K562 (cell line): ENCODE data around the gene ACP5. TPM values are rescaled to one million over a fixed set of nuclear protein-coding genes. Genes with fewer than 3 reads are reported as not detected.

ENCODE experiments used
- ATF7 ChIP-seq: fragments of 450-650 bp; IDR thresholded peaks from 2 replicates; pipeline ENCODE4 v1.7.1; 2014; ENCODE audit warnings: mild to moderate bottlenecking, moderate library complexity
- FOXJ3 ChIP-seq: sonication (generic); formaldehyde crosslinking; IDR thresholded peaks from 2 replicates; pipeline ENCODE4 v1.4.0; 2020; ENCODE audit warnings: mild to moderate bottlenecking, missing genetic modification reagents
- KAT7 ChIP-seq: sonication (generic); formaldehyde crosslinking; IDR thresholded peaks from 2 replicates; pipeline ENCODE4 v1.8.0; 2022; ENCODE audit warnings: missing genetic modification reagents, mild to moderate bottlenecking, borderline replicate concordance
- MAFK ChIP-seq: IDR thresholded peaks from 2 replicates; pipeline ENCODE4 v1.6.1; 2011; ENCODE audit warnings: low read length, improper control_type of control experiment
- MAZ ChIP-seq, 2 experiments: fragments of 450-650 bp in 1 of 2; sonication (generic) in 1 of 2; formaldehyde crosslinking; IDR thresholded peaks in 1 of 2; conservative IDR thresholded peaks in 1 of 2; 2 replicates each; pipeline versions ENCODE4 v1.4.0 to v1.5.0; 2020; ENCODE audit warnings: mild to moderate bottlenecking in 1 of 2, missing genetic modification reagents in 1 of 2
- MECOM ChIP-seq: fragments of 250-450 bp; sonication (Bioruptor Pico); IDR thresholded peaks from 2 replicates; pipeline ENCODE4 v1.8.0; 2022; ENCODE audit warnings: inconsistent platforms
- POLR2H ChIP-seq: IDR thresholded peaks from 2 replicates; pipeline ENCODE4 v1.6.1; 2016; ENCODE audit warnings: missing genetic modification characterization, low read depth, mild to moderate bottlenecking, control low read depth, missing compliant biosample characterization, moderate library complexity
- ZC3H8 ChIP-seq: fragments of 450-650 bp; IDR thresholded peaks from 2 replicates; pipeline ENCODE4 v1.6.1; 2017
- ZFP1 ChIP-seq: fragments of 450-650 bp; formaldehyde crosslinking; IDR thresholded peaks from 2 replicates; pipeline ENCODE4 v1.4.0; 2020; ENCODE audit warnings: mild to moderate bottlenecking, mixed read lengths
- ZNF282 ChIP-seq: sonication (generic); formaldehyde crosslinking; IDR thresholded peaks from 2 replicates; pipeline ENCODE4 v1.8.1; 2023; ENCODE audit warnings: missing genetic modification reagents
- ZNF561 ChIP-seq: fragments of 450-650 bp; formaldehyde crosslinking; conservative IDR thresholded peaks from 2 replicates; pipeline ENCODE4 v1.4.0; 2020; ENCODE audit warnings: mild to moderate bottlenecking, moderate library complexity
- polyA plus RNA-seq, 8 experiments: library from polyadenylated mRNA; depleted of rRNA in 4 of 8; stranded (reverse) in 5 of 8; unstranded in 3 of 8; fragments of >200 nt; fragmentation: Nextera tagmentation in 2 of 8; fragmentation: Illumina TruSeq in 1 of 8; extraction: Ambion mirVana in 2 of 8; extraction: Trizol in 1 of 8; gene quantifications; 2 replicates each; pipeline versions ENCODE4 v1.2.1 to v1.2.3, GENCODE V29; 2011 to 2014; ENCODE audit warnings: inconsistent platforms in 1 of 8, missing spikeins in 1 of 8
- total RNA-seq, 7 experiments: library from RNA; depleted of rRNA in 6 of 7; stranded (reverse); fragments of >200 nt in 6 of 7; fragmentation: Illumina TruSeq in 2 of 7; extraction: Trizol in 2 of 7; gene quantifications; 2 replicates each; pipeline versions ENCODE4 v1.2.1 to v1.2.3, GENCODE V29; 2011 to 2021; ENCODE audit warnings: low replicate concordance in 1 of 7
- TF ChIP-seq, protein P1 (sequence below): fragments of 250-450 bp; sonication (Bioruptor Pico); IDR thresholded peaks from 2 replicates; pipeline ENCODE4 v1.5.0; 2020; ENCODE audit warnings: mild to moderate bottlenecking, borderline replicate concordance
- TF ChIP-seq, protein P2 (sequence below): sonication (generic); formaldehyde crosslinking; IDR thresholded peaks from 2 replicates; pipeline ENCODE4 v1.8.0; 2022; ENCODE audit warnings: mild to moderate bottlenecking, missing genetic modification reagents, borderline replicate concordance
- TF ChIP-seq, protein P3 (sequence below): fragments of 200-400 bp; formaldehyde crosslinking; IDR thresholded peaks from 2 replicates; pipeline ENCODE4 v1.6.1; 2017; ENCODE audit warnings: mild to moderate bottlenecking, low read depth, low read length, moderate library complexity
- TF ChIP-seq, protein P4 (sequence below): sonication (generic); IDR thresholded peaks from 2 replicates; pipeline ENCODE4 v1.6.1; 2016
- TF ChIP-seq, protein P5 (sequence below): fragments of 250-450 bp; sonication (Bioruptor Pico); IDR thresholded peaks from 2 replicates; pipeline ENCODE4 v1.8.0; 2022; ENCODE audit warnings: moderate library complexity, mild to moderate bottlenecking, inconsistent platforms

The ACP5 gene
- total and polyA plus RNA-seq, 9 of the 15 experiments (the other 6 are each of a cell fraction or from before 2014, with no cell fraction given): 0.06 to 1.1 (median 0.31) TPM; not detected in 1

DNA sequence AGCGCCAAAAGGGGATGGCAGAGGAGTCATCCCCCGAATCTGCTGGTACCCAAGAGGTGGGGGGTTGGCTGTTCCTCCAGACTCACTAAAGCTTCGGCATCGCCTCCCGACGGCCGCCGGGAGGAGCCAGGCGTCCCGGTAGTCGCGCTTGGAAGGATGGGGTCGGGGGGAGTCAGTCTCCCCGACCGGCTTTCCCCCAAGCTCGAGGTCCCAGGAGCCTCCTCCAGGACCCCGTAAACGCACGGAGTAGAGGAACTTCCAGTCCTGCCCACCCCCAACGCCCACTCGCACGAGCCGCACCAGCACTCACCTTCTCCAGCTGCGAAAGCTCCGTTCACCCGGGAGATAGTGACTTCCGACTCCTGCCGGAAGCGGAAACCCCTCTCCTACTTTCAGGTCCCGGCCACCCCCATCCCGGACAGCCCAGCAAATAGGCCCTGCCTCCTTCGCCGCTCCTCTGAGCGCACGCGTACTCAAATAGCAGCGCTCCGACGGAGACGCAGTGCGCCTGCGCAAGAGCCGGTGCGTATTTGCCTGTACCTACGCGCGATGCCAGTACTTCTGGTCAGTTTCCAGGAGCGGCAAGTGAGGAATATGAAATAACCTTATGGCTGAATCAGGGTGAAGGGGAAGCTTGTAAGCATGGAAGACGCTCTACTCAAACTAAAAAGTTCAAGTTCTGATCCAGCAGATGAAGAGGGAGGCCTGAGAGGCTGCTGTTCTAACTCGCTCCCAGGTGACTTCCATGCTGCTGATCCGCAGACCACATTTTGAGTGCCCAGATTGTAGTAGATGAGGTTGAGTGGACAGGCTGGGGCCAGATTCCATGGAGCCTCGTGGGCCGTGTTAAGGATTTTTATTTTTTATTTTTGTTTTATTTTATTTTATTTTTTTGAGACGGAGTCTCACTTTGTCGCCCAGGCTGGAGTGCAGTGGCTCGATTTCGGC is 18.3 kb downstream of the ACP5 start, which contains the start of gene ELOF1 (continued):
- TF ChIP-seq, protein P1, sequence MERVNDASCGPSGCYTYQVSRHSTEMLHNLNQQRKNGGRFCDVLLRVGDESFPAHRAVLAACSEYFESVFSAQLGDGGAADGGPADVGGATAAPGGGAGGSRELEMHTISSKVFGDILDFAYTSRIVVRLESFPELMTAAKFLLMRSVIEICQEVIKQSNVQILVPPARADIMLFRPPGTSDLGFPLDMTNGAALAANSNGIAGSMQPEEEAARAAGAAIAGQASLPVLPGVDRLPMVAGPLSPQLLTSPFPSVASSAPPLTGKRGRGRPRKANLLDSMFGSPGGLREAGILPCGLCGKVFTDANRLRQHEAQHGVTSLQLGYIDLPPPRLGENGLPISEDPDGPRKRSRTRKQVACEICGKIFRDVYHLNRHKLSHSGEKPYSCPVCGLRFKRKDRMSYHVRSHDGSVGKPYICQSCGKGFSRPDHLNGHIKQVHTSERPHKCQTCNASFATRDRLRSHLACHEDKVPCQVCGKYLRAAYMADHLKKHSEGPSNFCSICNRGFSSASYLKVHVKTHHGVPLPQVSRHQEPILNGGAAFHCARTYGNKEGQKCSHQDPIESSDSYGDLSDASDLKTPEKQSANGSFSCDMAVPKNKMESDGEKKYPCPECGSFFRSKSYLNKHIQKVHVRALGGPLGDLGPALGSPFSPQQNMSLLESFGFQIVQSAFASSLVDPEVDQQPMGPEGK: no peak
- TF ChIP-seq ZNF561 (CRISPR knock-in tag): no peak
- no peak for TF ChIP-seq ZC3H8
- TF ChIP-seq, protein P2, sequence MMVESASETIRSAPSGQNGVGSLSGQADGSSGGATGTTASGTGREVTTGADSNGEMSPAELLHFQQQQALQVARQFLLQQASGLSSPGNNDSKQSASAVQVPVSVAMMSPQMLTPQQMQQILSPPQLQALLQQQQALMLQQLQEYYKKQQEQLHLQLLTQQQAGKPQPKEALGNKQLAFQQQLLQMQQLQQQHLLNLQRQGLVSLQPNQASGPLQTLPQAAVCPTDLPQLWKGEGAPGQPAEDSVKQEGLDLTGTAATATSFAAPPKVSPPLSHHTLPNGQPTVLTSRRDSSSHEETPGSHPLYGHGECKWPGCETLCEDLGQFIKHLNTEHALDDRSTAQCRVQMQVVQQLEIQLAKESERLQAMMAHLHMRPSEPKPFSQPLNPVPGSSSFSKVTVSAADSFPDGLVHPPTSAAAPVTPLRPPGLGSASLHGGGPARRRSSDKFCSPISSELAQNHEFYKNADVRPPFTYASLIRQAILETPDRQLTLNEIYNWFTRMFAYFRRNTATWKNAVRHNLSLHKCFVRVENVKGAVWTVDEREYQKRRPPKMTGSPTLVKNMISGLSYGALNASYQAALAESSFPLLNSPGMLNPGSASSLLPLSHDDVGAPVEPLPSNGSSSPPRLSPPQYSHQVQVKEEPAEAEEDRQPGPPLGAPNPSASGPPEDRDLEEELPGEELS: no peak
- TF ChIP-seq ZFP1 (CRISPR knock-in tag): no peak
- TF ChIP-seq ZNF282 (CRISPR knock-in tag): no peak
- TF ChIP-seq KAT7 (CRISPR knock-in tag): no peak; the same call in 1 of the 2 replicates
- TF ChIP-seq MECOM (CRISPR knock-in tag): no peak
- TF ChIP-seq, protein P3, sequence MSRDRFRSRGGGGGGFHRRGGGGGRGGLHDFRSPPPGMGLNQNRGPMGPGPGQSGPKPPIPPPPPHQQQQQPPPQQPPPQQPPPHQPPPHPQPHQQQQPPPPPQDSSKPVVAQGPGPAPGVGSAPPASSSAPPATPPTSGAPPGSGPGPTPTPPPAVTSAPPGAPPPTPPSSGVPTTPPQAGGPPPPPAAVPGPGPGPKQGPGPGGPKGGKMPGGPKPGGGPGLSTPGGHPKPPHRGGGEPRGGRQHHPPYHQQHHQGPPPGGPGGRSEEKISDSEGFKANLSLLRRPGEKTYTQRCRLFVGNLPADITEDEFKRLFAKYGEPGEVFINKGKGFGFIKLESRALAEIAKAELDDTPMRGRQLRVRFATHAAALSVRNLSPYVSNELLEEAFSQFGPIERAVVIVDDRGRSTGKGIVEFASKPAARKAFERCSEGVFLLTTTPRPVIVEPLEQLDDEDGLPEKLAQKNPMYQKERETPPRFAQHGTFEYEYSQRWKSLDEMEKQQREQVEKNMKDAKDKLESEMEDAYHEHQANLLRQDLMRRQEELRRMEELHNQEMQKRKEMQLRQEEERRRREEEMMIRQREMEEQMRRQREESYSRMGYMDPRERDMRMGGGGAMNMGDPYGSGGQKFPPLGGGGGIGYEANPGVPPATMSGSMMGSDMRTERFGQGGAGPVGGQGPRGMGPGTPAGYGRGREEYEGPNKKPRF: no peak
- TF ChIP-seq, protein P4, sequence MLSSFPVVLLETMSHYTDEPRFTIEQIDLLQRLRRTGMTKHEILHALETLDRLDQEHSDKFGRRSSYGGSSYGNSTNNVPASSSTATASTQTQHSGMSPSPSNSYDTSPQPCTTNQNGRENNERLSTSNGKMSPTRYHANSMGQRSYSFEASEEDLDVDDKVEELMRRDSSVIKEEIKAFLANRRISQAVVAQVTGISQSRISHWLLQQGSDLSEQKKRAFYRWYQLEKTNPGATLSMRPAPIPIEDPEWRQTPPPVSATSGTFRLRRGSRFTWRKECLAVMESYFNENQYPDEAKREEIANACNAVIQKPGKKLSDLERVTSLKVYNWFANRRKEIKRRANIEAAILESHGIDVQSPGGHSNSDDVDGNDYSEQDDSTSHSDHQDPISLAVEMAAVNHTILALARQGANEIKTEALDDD: no peak
- no peak for TF ChIP-seq MAFK
- peak; percentile 70 for TF ChIP-seq ATF7
- TF ChIP-seq, protein P5, sequence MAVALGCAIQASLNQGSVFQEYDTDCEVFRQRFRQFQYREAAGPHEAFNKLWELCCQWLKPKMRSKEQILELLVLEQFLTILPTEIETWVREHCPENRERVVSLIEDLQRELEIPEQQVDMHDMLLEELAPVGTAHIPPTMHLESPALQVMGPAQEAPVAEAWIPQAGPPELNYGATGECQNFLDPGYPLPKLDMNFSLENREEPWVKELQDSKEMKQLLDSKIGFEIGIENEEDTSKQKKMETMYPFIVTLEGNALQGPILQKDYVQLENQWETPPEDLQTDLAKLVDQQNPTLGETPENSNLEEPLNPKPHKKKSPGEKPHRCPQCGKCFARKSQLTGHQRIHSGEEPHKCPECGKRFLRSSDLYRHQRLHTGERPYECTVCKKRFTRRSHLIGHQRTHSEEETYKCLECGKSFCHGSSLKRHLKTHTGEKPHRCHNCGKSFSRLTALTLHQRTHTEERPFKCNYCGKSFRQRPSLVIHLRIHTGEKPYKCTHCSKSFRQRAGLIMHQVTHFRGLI (CRISPR knock-in tag): no peak
- TF ChIP-seq FOXJ3 (CRISPR knock-in tag): no peak
- TF ChIP-seq MAZ (CRISPR knock-in tag; conservative IDR thresholded peaks at IDR 0.05 in 1 of 2, IDR thresholded peaks at IDR 0.05 in 1 of 2): peak; percentile 97
- TF ChIP-seq POLR2H (tag): peak; percentile 89
